K562 (cell line): ENCODE data around the gene GFI1. TPM values are rescaled to one million over a fixed set of nuclear protein-coding genes. Genes with fewer than 3 reads are reported as not detected.

Experiments used
- ATAC-seq: fragments of 200-7000 bp; cut with Tn5 transposase; 3 replicates; pipeline ENCODE4 v1.9.1; 2020; ENCODE audit warnings: moderate library complexity
- BruUV-seq: library from RNA; stranded (reverse); fragments of 400-500 nt; replicated peaks from 2 replicates; lab custom pipeline; 2021; lab: Mats Ljungman, UMichigan
- CTCF ChIA-PET: fragments of 300-600 bp; formaldehyde crosslinking; extraction: SDS; loops from one replicate; lab custom pipeline; 2021; ENCODE audit warnings: low intra/inter-chr PET ratio; lab: Yijun Ruan, JAX
- POLR2A ChIA-PET: fragments of 300-600, 350-650 bp; sonication (Branson Sonifier 250); formaldehyde crosslinking; extraction: SDS; loops from one replicate; lab custom pipeline; 2021; ENCODE audit warnings: antibody characterized with exemption, inconsistent platforms; lab: Yijun Ruan, JAX
- DNase-seq, 4 experiments: peaks; one replicate each; pipeline versions ENCODE4 v3.0.0 to v3.0.0-alpha.2; 2011 to 2018; ENCODE audit warnings: low spot score in 3 of 4, mixed read lengths in 3 of 4; ENCODE audit errors: extremely low read depth in 1 of 4
- FAIRE-seq: peaks from 2 replicates; lab custom pipeline; 2011; peaks lifted over from hg19 to GRCh38; lab: Jason Lieb, UNC
- H2AFZ ChIP-seq: 2 replicates; pipeline ENCODE4 v1.6.0; 2011; ENCODE audit warnings: low read depth, low read length, control low read depth, inconsistent platforms
- H3K27ac ChIP-seq: fragments of 200-600 bp; 3 replicates; pipeline ENCODE4 v1.8.0; 2011; ENCODE audit warnings: low read depth, mild to moderate bottlenecking, control low read depth, inconsistent platforms, low read length, moderate library complexity, mixed read lengths; ENCODE audit errors: extremely low read depth
- H3K27me3 ChIP-seq, 2 experiments: fragments of 300-600 bp in 1 of 2; 2 replicates in 1 of 2; 3 replicates in 1 of 2; pipeline versions ENCODE4 v1.6.0 to v1.8.0; 2011; ENCODE audit warnings: inconsistent platforms in 2 of 2, low read length in 2 of 2, mild to moderate bottlenecking in 1 of 2, mixed read lengths in 1 of 2, moderate library complexity in 1 of 2; ENCODE audit not compliant: control insufficient read depth in 2 of 2, insufficient read depth in 2 of 2
- H3K36me3 ChIP-seq: fragments of 300-600 bp; 3 replicates; pipeline ENCODE4 v1.8.0; 2011; ENCODE audit warnings: mild to moderate bottlenecking, low read length, inconsistent platforms; ENCODE audit not compliant: control insufficient read depth, insufficient read depth
- H3K4me1 ChIP-seq, 2 experiments: fragments of 200-600 bp in 1 of 2; replicated peaks in 1 of 2; 2 replicates in 1 of 2; 3 replicates in 1 of 2; pipeline versions ENCODE4 v1.5.1 to v1.8.0; 2011; ENCODE audit warnings: inconsistent platforms in 2 of 2, low read length in 2 of 2, mild to moderate bottlenecking in 1 of 2, mixed read lengths in 1 of 2, moderate library complexity in 1 of 2; ENCODE audit not compliant: control insufficient read depth in 2 of 2, insufficient read depth in 2 of 2
- H3K4me2 ChIP-seq: 2 replicates; pipeline ENCODE4 v1.6.1; 2011; ENCODE audit warnings: low read length, control low read depth, inconsistent platforms, mixed read lengths; ENCODE audit not compliant: insufficient read depth
- H3K4me3 ChIP-seq: fragments of 200-600 bp; sonication (generic), shearing (Covaris generic); 2 replicates; pipeline ENCODE4 v1.5.1; 2016; ENCODE audit warnings: control low read depth, inconsistent platforms
- H3K79me2 ChIP-seq: fragments of 200-600 bp; 3 replicates; pipeline ENCODE4 v1.8.0; 2011; ENCODE audit warnings: low read length, inconsistent platforms; ENCODE audit not compliant: control insufficient read depth, insufficient read depth
- H3K9ac ChIP-seq, 2 experiments: 2 replicates each; pipeline versions ENCODE4 v1.6.0 to v1.6.1; 2011; ENCODE audit warnings: low read depth in 2 of 2, low read length in 2 of 2, control low read depth in 1 of 2, inconsistent platforms in 1 of 2, mild to moderate bottlenecking in 1 of 2, mixed read lengths in 1 of 2; ENCODE audit not compliant: insufficient read depth in 1 of 2
- H3K9me1 ChIP-seq: one replicate; pipeline ENCODE4 v1.6.0; 2011; ENCODE audit warnings: inconsistent platforms, mild to moderate bottlenecking, low read length, moderate library complexity; ENCODE audit not compliant: control insufficient read depth, insufficient read depth
- H3K9me3 ChIP-seq: replicated peaks from 2 replicates; pipeline ENCODE4 v1.5.1; 2011; ENCODE audit warnings: low read depth, low read length, inconsistent platforms; ENCODE audit not compliant: control insufficient read depth, insufficient read depth
- H4K20me1 ChIP-seq: replicated peaks from 2 replicates; pipeline ENCODE4 v1.6.1; 2011; ENCODE audit warnings: low read length, inconsistent platforms, mixed read lengths; ENCODE audit not compliant: control insufficient read depth, insufficient read depth
- ETV5 ChIP-seq: sonication (generic); formaldehyde crosslinking; IDR thresholded peaks from 2 replicates; pipeline ENCODE4 v1.4.0; 2020; ENCODE audit warnings: low read depth, mild to moderate bottlenecking, missing genetic modification reagents
- GATA2 ChIP-seq: sonication (generic); formaldehyde crosslinking; IDR thresholded peaks from 2 replicates; pipeline ENCODE4 v1.4.0; 2020; ENCODE audit warnings: mild to moderate bottlenecking, missing genetic modification reagents
- SIX5 ChIP-seq, 2 experiments: IDR thresholded peaks; 2 replicates each; pipeline ENCODE4 v1.6.1; 2011; ENCODE audit warnings: low read length in 2 of 2, borderline replicate concordance in 1 of 2, low read depth in 1 of 2, mild to moderate bottlenecking in 1 of 2, moderate library complexity in 1 of 2; ENCODE audit not compliant: insufficient read depth in 1 of 2
- ZNF197 ChIP-seq: fragments of 200-800 bp; sonication (Bioruptor generic); IDR thresholded peaks from 2 replicates; pipeline ENCODE4 v1.6.1; 2016; ENCODE audit warnings: low read depth, missing genetic modification characterization, missing compliant biosample characterization
- WGBS: fragments of 100-300 bp; shearing (Covaris generic); methylation state at CpG from one replicate; pipeline ENCODE4 v1.1.6; 2016; ENCODE audit warnings: low coverage, mixed read lengths; ENCODE audit not compliant: insufficient coverage; ENCODE audit errors: missing lambda C conversion rate; 5-methylcytosine and 5-hydroxymethylcytosine counted together
- in situ Hi-C: fragments of 300-500 bp; cut with MboI; formaldehyde crosslinking; loops from 4 replicates; pipeline ENCODE4 v1.15.0; 2018; ENCODE audit warnings: inconsistent platforms, mixed read lengths
- intact Hi-C: fragments of 100-400 bp; cut with micrococcal nuclease; formaldehyde crosslinking; loops from 2 replicates; pipeline ENCODE4 v1.14.2; 2022
- polyA plus RNA-seq, 8 experiments: library from polyadenylated mRNA; depleted of rRNA in 4 of 8; stranded (reverse) in 5 of 8; unstranded in 3 of 8; fragments of >200 nt; fragmentation: Nextera tagmentation in 2 of 8; fragmentation: Illumina TruSeq in 1 of 8; extraction: Ambion mirVana in 2 of 8; extraction: Trizol in 1 of 8; gene quantifications; 2 replicates each; pipeline versions ENCODE4 v1.2.1 to v1.2.3, GENCODE V29; 2011 to 2014; ENCODE audit warnings: inconsistent platforms in 1 of 8, missing spikeins in 1 of 8
- total RNA-seq, 7 experiments: library from RNA; depleted of rRNA in 6 of 7; stranded (reverse); fragments of >200 nt in 6 of 7; fragmentation: Illumina TruSeq in 2 of 7; extraction: Trizol in 2 of 7; gene quantifications; 2 replicates each; pipeline versions ENCODE4 v1.2.1 to v1.2.3, GENCODE V29; 2011 to 2021; ENCODE audit warnings: low replicate concordance in 1 of 7
- TF ChIP-seq, protein P1 (sequence below): sonication (generic); formaldehyde crosslinking; IDR thresholded peaks from 2 replicates; pipeline ENCODE4 v1.8.1; 2022; ENCODE audit warnings: missing genetic modification reagents

Gene GFI1
- total and polyA plus RNA-seq, 9 of the 15 experiments (the other 6 are each of a cell fraction or from before 2014, with no cell fraction given): 0.07 to 0.93 (median 0.46) TPM

DNA sequence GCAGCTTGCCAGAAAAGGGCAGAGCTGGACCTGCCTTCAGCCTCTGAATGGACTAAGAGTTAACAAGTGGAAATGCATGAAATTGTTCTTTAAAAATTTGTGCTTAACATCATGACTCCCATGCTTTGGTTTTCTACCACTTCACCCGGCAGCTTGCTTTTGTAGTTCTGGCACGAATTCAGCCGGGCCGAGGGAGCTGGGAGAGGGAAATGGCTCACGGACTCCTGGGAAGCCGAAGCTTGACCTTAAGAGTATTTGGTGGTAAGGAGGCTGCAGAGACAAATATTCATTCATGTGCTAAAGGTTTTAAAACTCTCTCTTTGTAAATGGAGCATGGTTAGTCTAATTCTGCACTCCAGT, 17.2 kb upstream of the GFI1 start:
- CTCF ChIA-PET: no interaction called here
- no peak for FAIRE-seq
- DNase-seq: no peak
- Histone ChIP-seq H3K9me1 (no peaks in the 10 kb centered on the region), H3K9me3 (no peaks in the 10 kb centered on the region), H4K20me1 (no peaks in the 10 kb centered on the region), H3K27me3 (no peaks in the 10 kb centered on the region), H2AFZ (no peak overlapping the region), H3K36me3 (no peaks in the 10 kb centered on the region), H3K27ac (no peak overlapping the region), H3K4me3 (no peak overlapping the region), H3K9ac (no peak overlapping the region), H3K4me1 (no peaks in the 10 kb centered on the region), H3K79me2 (no peaks in the 10 kb centered on the region), H3K4me2 (no peak overlapping the region)
- BruUV-seq: no TSS peak
- no peak for TF ChIP-seq GATA2 (CRISPR knock-in tag)
- no peak for TF ChIP-seq ZNF197 (CRISPR knock-in tag)
- no peak for TF ChIP-seq ETV5 (CRISPR knock-in tag)
- TF ChIP-seq, protein P1, sequence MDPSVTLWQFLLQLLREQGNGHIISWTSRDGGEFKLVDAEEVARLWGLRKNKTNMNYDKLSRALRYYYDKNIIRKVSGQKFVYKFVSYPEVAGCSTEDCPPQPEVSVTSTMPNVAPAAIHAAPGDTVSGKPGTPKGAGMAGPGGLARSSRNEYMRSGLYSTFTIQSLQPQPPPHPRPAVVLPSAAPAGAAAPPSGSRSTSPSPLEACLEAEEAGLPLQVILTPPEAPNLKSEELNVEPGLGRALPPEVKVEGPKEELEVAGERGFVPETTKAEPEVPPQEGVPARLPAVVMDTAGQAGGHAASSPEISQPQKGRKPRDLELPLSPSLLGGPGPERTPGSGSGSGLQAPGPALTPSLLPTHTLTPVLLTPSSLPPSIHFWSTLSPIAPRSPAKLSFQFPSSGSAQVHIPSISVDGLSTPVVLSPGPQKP (CRISPR knock-in tag): no peak
- TF ChIP-seq SIX5 (IDR thresholded peaks at IDR 0.05; ENCODE audit: borderline replicate concordance in 1 of 2, insufficient read depth in 1 of 2, low read depth in 1 of 2, low read length in 2 of 2): no peak
- intact Hi-C loops: no loop called here
- no peak for ATAC-seq
- in situ Hi-C loops: no loop called here
- WGBS: 10% methylated on average over 6 of the region's 6 CpGs
- POLR2A ChIA-PET: no interaction called here
